HCT116 (cell line): ENCODE data around the gene KIF12. TPM values are rescaled to one million over a fixed set of nuclear protein-coding genes. Genes with fewer than 3 reads are reported as not detected.

Experiments
- ATAC-seq: fragments of 200-7000 bp; cut with Tn5 transposase; 2 replicates; pipeline ENCODE4 v1.9.1; 2020; ENCODE audit warnings: mild to moderate bottlenecking, moderate library complexity
- BruUV-seq: library from RNA; stranded (reverse); fragments of 400-500 nt; replicated peaks from 2 replicates; lab custom pipeline; 2021; lab: Mats Ljungman, UMichigan
- CTCF ChIA-PET: fragments of 300-600 bp; sonication (Branson Sonifier 250); formaldehyde crosslinking; loops from one replicate; lab custom pipeline; 2021; ENCODE audit warnings: antibody characterized with exemption; lab: Charles Lee
- POLR2A ChIA-PET: fragments of 300-600, 350-600 bp; sonication (Branson Sonifier 250); formaldehyde crosslinking; loops from one replicate; lab custom pipeline; 2021; ENCODE audit warnings: antibody characterized with exemption; lab: Charles Lee
- RAD21 ChIA-PET, 2 experiments: fragments of 300-600 bp; sonication (Branson Sonifier 250); formaldehyde crosslinking; loops; one replicate each; lab custom pipeline; 2023; ENCODE audit warnings: low total read pairs in 2 of 2; ENCODE audit not compliant: uncharacterized antibody in 2 of 2, unreplicated experiment in 2 of 2, low non-redundant PET in 1 of 2; lab: Charles Lee
- DNase-seq: peaks from one replicate; pipeline ENCODE4 v3.0.0-alpha.2; 2010; ENCODE audit warnings: low read depth, low spot score
- H2AFZ ChIP-seq: fragments of 200-600 bp; shearing (Covaris generic), sonication (generic); 2 replicates; pipeline ENCODE4 v1.6.1; 2017; ENCODE audit warnings: low read depth, mixed run types, mixed read lengths, antibody characterized with exemption, low read length; ENCODE audit not compliant: poor library complexity, severe bottlenecking
- H3K27ac ChIP-seq: 2 replicates; pipeline ENCODE4 v1.5.1; 2012; ENCODE audit warnings: low read depth, low read length
- H3K27me3 ChIP-seq: fragments of 200-600 bp; sonication (generic); 2 replicates; pipeline ENCODE4 v1.6.1; 2016; ENCODE audit warnings: mixed run types, low read length, mixed read lengths; ENCODE audit not compliant: insufficient read depth
- H3K36me3 ChIP-seq, 2 experiments: fragments of 200-500 bp in 1 of 2; fragments of 200-600 bp in 1 of 2; sonication (Bioruptor generic) in 1 of 2; sonication (generic) in 1 of 2; 2 replicates each; pipeline versions ENCODE4 v1.5.1 to v1.6.1; 2014 to 2016; ENCODE audit warnings: low read length in 2 of 2, inconsistent platforms in 1 of 2, mixed read lengths in 1 of 2, mixed run types in 1 of 2; ENCODE audit not compliant: insufficient read depth in 2 of 2, control insufficient read depth in 1 of 2
- H3K4me1 ChIP-seq, 2 experiments: fragments of 200-600 bp in 1 of 2; sonication (generic) in 1 of 2; 2 replicates each; pipeline versions ENCODE4 v1.5.1 to v1.6.1; 2012 to 2017; ENCODE audit warnings: low read length in 2 of 2, inconsistent platforms in 1 of 2, mild to moderate bottlenecking in 1 of 2, mixed read lengths in 1 of 2, mixed run types in 1 of 2, moderate library complexity in 1 of 2; ENCODE audit not compliant: insufficient read depth in 2 of 2, control insufficient read depth in 1 of 2
- H3K4me2 ChIP-seq: fragments of 200-600 bp; sonication (generic); 2 replicates; pipeline ENCODE4 v1.6.1; 2017; ENCODE audit warnings: mixed run types, low read length, mixed read lengths
- H3K4me3 ChIP-seq, 2 experiments: fragments of 200-600 bp in 1 of 2; sonication (generic) in 1 of 2; replicated peaks in 1 of 2; 2 replicates each; pipeline ENCODE4 v1.5.1; 2011 to 2016; ENCODE audit warnings: low read length in 2 of 2, control low read depth in 1 of 2, low read depth in 1 of 2, mild to moderate bottlenecking in 1 of 2, mixed read lengths in 1 of 2, mixed run types in 1 of 2
- H3K79me2 ChIP-seq: fragments of 200-600 bp; sonication (generic); 2 replicates; pipeline ENCODE4 v1.6.1; 2017; ENCODE audit warnings: mild to moderate bottlenecking, mixed run types, low read length, moderate library complexity, mixed read lengths; ENCODE audit not compliant: insufficient read depth
- H3K9ac ChIP-seq: fragments of 200-600 bp; sonication (generic); 2 replicates; pipeline ENCODE4 v1.6.1; 2016; ENCODE audit warnings: low read length, mixed read lengths
- H3K9me2 ChIP-seq: fragments of 200-600 bp; sonication (generic), shearing (Covaris generic); 2 replicates; pipeline ENCODE4 v1.6.1; 2017; ENCODE audit warnings: mixed run types, mild to moderate bottlenecking, moderate library complexity; ENCODE audit not compliant: insufficient read depth
- H3K9me3 ChIP-seq, 2 experiments: fragments of 200-500 bp in 1 of 2; fragments of 200-600 bp in 1 of 2; sonication (Bioruptor generic) in 1 of 2; sonication (generic) in 1 of 2; 2 replicates each; pipeline ENCODE4 v1.6.1; 2014 to 2017; ENCODE audit warnings: low read length in 2 of 2, mixed read lengths in 2 of 2, inconsistent platforms in 1 of 2, low read depth in 1 of 2, mild to moderate bottlenecking in 1 of 2, mixed run types in 1 of 2, moderate library complexity in 1 of 2; ENCODE audit not compliant: control insufficient read depth in 1 of 2, insufficient read depth in 1 of 2
- H4K20me1 ChIP-seq: fragments of 200-600 bp; sonication (generic), shearing (Covaris generic); 2 replicates; pipeline ENCODE4 v1.6.1; 2017; ENCODE audit warnings: mixed run types, mild to moderate bottlenecking, moderate library complexity; ENCODE audit not compliant: insufficient read depth
- EGR1 ChIP-seq: IDR thresholded peaks from 2 replicates; pipeline ENCODE4 v1.6.1; 2012; ENCODE audit warnings: low read depth
- YY1 ChIP-seq: IDR thresholded peaks from 2 replicates; pipeline ENCODE4 v1.6.1; 2011; ENCODE audit warnings: low read length, low read depth, moderate library complexity, mild to moderate bottlenecking; ENCODE audit not compliant: insufficient replicate concordance; ENCODE audit errors: extremely low read depth
- intact Hi-C: fragments of 100-400 bp; cut with micrococcal nuclease; formaldehyde crosslinking; loops from 2 replicates; pipeline ENCODE4 v1.10.0; 2022
- total RNA-seq: library from RNA; stranded (reverse); gene quantifications from one replicate; pipeline ENCODE4 v1.2.1, GENCODE V29; 2021; ENCODE audit not compliant: unreplicated experiment
- TF ChIP-seq, protein P1 (sequence below), 3 experiments: fragments of 200-600 bp in 1 of 3; sonication (generic) in 1 of 3; IDR thresholded peaks in 2 of 3; conservative IDR thresholded peaks in 1 of 3; 2 replicates each; pipeline ENCODE4 v1.5.1; 2012 to 2017; ENCODE audit warnings: low read depth in 2 of 3, low read length in 2 of 3, antibody characterized with exemption in 1 of 3, borderline replicate concordance in 1 of 3, control low read depth in 1 of 3, mild to moderate bottlenecking in 1 of 3, mixed read lengths in 1 of 3, mixed run types in 1 of 3, moderate library complexity in 1 of 3; ENCODE audit not compliant: insufficient read depth in 1 of 3

Gene KIF12
- total RNA-seq, 1 experiment from 2014 or later: 6.4 TPM

DNA sequence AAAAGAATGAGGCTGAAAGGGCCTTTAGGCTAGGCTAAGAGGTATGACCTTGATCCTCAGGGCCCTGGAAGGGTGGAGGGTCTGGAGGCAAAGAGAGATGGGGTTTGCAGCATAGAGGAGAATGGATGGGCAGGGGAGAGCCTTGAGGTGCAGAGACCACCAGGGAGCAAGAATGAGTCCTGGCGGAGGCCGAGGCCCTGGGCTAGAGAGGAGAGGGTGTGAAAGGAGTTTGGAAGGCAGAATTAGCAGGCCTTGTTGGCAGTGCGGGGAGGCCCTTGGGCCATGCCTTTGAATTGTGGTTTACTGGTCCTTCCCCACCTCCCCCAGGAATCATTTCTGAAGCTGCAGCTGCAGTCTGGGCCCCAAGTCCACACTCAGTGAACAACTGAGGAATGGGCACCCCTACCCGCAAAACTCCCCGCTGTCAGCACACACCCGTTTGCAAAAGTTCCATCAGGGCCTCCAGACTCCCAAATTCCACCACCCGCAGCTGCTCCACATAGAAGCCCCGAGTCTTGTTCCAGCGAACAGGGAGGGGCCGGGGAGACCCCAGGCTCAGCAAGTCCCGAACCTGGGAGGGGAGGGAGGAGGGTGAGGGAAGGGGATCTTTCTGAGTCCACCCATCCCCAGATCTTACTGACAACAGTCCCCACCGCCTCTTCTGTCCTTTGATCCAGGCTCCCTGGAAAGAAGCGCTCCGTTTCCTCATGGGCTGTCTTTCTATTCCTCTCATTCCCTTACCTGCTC, 2.1 kb downstream of the KIF12 start:
- Histone ChIP-seq H3K9me3 (peaks cover 3 to 4% of the 10 kb centered on the region in 2 experiments; a peak in 2 of 4 replicates), H3K4me3 (no peak overlapping the region), H2AFZ (no peak overlapping the region), H4K20me1 (no peaks in the 10 kb centered on the region), H3K4me1 (peaks cover 0 to 9% of the 10 kb centered on the region in 2 experiments; a peak in 2 of 4 replicates), H3K79me2 (no peaks in the 10 kb centered on the region), H3K9ac (no peak overlapping the region), H3K4me2 (peak overlapping the region; percentile 83), H3K27me3 (no peaks in the 10 kb centered on the region), H3K36me3 (no peaks in the 10 kb centered on the region), H3K9me2 (no peaks in the 10 kb centered on the region), H3K27ac (no peak overlapping the region)
- intact Hi-C loops: no loop called here
- no TSS peak for BruUV-seq
- CTCF ChIA-PET: interaction anchor here (1.5 to 2.4 kb wide), 2 partner anchors 14 to 15 kb away, joined by 6 to 17 read pairs; no protein-coding TSS in a partner anchor
- TF ChIP-seq YY1: no peak
- ATAC-seq (no peak), DNase-seq (no peak)
- RAD21 ChIA-PET: no interaction called here
- POLR2A ChIA-PET: no interaction called here

DNA sequence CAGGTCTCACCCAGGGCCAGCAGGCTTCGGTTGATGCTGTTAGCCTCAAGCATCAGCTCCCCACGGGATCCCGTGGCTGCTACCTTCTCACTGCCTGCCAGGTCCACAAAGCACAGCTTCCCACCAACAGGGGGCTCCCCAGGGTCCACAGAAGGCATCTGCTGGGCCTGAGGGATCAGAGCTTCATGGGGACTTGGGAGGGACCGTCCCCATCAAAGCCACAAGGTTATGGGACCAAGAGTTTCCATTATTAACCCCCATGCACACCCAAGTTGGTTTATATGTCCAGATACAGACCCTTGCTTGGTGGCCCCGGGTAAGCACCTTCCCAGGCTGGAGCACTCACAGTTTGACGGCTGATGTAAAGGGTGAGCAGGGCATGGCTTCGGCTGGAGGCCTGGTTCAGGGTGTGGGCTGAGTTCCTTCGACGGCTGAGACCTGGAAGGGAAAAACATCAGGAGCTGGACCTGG, 3.0 kb downstream of the KIF12 start:
- POLR2A ChIA-PET: no interaction called here
- TF ChIP-seq, protein P1, sequence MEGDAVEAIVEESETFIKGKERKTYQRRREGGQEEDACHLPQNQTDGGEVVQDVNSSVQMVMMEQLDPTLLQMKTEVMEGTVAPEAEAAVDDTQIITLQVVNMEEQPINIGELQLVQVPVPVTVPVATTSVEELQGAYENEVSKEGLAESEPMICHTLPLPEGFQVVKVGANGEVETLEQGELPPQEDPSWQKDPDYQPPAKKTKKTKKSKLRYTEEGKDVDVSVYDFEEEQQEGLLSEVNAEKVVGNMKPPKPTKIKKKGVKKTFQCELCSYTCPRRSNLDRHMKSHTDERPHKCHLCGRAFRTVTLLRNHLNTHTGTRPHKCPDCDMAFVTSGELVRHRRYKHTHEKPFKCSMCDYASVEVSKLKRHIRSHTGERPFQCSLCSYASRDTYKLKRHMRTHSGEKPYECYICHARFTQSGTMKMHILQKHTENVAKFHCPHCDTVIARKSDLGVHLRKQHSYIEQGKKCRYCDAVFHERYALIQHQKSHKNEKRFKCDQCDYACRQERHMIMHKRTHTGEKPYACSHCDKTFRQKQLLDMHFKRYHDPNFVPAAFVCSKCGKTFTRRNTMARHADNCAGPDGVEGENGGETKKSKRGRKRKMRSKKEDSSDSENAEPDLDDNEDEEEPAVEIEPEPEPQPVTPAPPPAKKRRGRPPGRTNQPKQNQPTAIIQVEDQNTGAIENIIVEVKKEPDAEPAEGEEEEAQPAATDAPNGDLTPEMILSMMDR (IDR thresholded peaks at IDR 0.05 in 2 of 3, conservative IDR thresholded peaks at IDR 0.05 in 1 of 3; ENCODE audit: borderline replicate concordance in 1 of 3, insufficient read depth in 1 of 3, low read depth in 2 of 3, low read length in 2 of 3): peak in 2 of 3 experiments; percentile 40 to 42; a peak in 3 of 6 replicates
- TF ChIP-seq EGR1: no peak
- TF ChIP-seq, all 23 proteins: peak for 1
- Histone ChIP-seq H3K79me2 (no peaks in the 10 kb centered on the region), H3K9ac (no peak overlapping the region), H3K4me3 (no peak overlapping the region), H3K9me3 (no peaks in the 10 kb centered on the region), H3K36me3 (no peaks in the 10 kb centered on the region), H2AFZ (no peak overlapping the region), H3K9me2 (no peaks in the 10 kb centered on the region), H3K27ac (no peak overlapping the region), H3K4me1 (peaks cover 0 to 9% of the 10 kb centered on the region in 2 experiments; a peak in 2 of 4 replicates), H3K4me2 (no peak overlapping the region), H3K27me3 (no peaks in the 10 kb centered on the region), H4K20me1 (no peaks in the 10 kb centered on the region)
- intact Hi-C loops: no loop called here
- ChIA-PET RAD21 (interaction anchor here in 1 of 2 experiments (0.9 kb wide), 1 partner anchor 195 kb away, joined by 3 read pairs; no protein-coding TSS in a partner anchor), CTCF (interaction anchor here (0.6 to 2.4 kb wide), 5 partner anchors 12 to 358 kb away, joined by 3 to 17 read pairs (median 4); no protein-coding TSS in a partner anchor)
- ATAC-seq (no peak), DNase-seq (no peak)
- BruUV-seq: TSS peak; percentile 38
